Mesothelial cell of epicardium (in vitro differentiated cells): ENCODE measurements around the gene FAM221A. TPM values are rescaled to one million over a fixed set of nuclear protein-coding genes. Genes with fewer than 3 reads are reported as not detected.

Source experiments
- DNase-seq, 2 experiments: peaks; one replicate each; pipeline ENCODE4 v3.0.0; 2021; ENCODE audit warnings: low spot score in 2 of 2; ENCODE audit not compliant: unreplicated experiment in 2 of 2
- H3K27ac Mint-ChIP-seq: 2 replicates; pipeline ENCODE4 v1.8.0; 2021; ENCODE audit warnings: mixed read lengths
- H3K27me3 Mint-ChIP-seq: 2 replicates; pipeline ENCODE4 v1.8.0; 2021; ENCODE audit warnings: low read depth, mixed read lengths
- H3K36me3 Mint-ChIP-seq: 2 replicates; pipeline ENCODE4 v1.8.0; 2021; ENCODE audit warnings: mixed read lengths
- H3K4me1 Mint-ChIP-seq: 2 replicates; pipeline ENCODE4 v1.8.0; 2021; ENCODE audit warnings: mixed read lengths
- H3K4me3 Mint-ChIP-seq: 2 replicates; pipeline ENCODE4 v1.8.0; 2021; ENCODE audit warnings: mild to moderate bottlenecking, moderate library complexity, mixed read lengths
- H3K9me3 Mint-ChIP-seq: 2 replicates; pipeline ENCODE4 v1.8.0; 2021; ENCODE audit warnings: mixed read lengths
- CTCF ChIP-seq: fragments of 200-600 bp; sonication (generic); IDR thresholded peaks from one replicate; pipeline ENCODE4 v1.5.0; 2021; ENCODE audit warnings: antibody characterized with exemption; ENCODE audit not compliant: unreplicated experiment
- total RNA-seq: library from RNA; stranded (reverse); gene quantifications from 3 replicates; pipeline ENCODE4 v1.2.1, GENCODE V29; 2021

The FAM221A gene
- total RNA-seq, 1 donor from 2014 or later: 18.4 TPM

DNA sequence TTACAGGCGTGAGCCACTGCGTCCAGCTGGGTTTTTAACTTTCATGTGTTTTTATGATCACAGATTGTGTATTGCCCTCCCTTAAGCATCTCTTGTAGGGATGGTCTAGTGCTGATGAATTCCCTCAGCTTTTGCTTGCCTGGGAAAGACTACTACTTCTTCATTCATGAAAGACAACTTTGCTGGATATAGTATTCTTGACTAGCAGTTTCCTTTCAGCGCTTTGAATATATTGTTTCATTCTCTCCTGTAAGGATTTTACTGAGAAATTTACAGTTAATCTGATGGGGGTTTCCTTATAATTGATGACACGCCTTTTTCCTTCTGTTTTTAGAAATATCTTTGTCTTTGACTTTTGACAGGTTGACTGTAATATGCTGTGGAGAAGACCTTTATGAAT, 63.2 kb downstream of the FAM221A start:
- TF ChIP-seq CTCF: no peak
- no peak for DNase-seq
- Mint-ChIP-seq H3K4me3 (no peak overlapping the region), H3K36me3 (peaks cover 16% of the 10 kb centered on the region), H3K27me3 (no peaks in the 10 kb centered on the region), H3K4me1 (no peaks in the 10 kb centered on the region), H3K9me3 (peaks cover 57% of the 10 kb centered on the region), H3K27ac (no peak overlapping the region)

DNA sequence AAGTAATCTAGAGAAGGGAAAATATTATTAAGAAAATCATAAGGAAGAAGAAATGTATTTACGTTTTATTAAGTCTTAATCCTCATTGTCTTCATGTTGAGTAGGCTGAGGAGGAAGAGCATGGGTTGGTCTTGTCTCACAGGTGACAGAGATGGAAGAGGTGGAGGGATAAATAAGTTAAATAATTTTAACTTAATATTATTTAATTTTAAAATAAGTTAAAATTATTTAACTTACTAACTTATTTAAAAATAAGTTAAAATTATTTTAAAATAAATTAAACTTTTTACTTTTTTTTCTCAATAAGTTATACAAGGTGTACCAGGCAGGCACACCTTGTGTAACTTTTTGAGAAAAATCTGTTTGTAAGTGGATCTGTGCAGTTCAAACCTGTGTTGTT, 66.6 kb downstream of the FAM221A start:
- peaks cover 60% of the 10 kb centered on the region for H3K9me3 Mint-ChIP-seq
- no peak for DNase-seq

DNA sequence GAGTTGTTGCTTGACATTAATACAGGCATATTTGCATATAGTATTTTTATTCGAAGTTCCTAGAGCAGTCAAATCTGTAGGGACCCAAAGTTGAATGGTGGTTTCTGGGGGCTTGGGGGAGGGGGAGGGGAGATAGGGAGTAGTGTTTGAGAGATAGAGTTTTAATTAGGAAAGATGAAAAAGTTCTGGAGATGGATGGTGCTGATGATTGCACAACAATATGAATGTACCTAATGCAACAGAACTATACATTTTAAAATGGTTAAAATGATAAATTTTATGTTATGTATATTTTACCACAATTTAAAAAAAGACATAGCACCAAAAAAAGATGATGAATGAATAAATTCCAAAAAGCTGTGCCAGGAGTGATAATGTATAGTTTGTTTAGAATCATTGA, 71.9 kb downstream of the FAM221A start:
- Mint-ChIP-seq H3K4me3 (no peak overlapping the region), H3K27ac (no peak overlapping the region), H3K9me3 (peaks cover 43% of the 10 kb centered on the region), H3K27me3 (no peaks in the 10 kb centered on the region), H3K36me3 (peaks cover 18% of the 10 kb centered on the region), H3K4me1 (no peaks in the 10 kb centered on the region)
- TF ChIP-seq CTCF: no peak
- no peak for DNase-seq

More for the DNA sequence above, 66.6 kb downstream of the FAM221A start:
- H3K36me3 Mint-ChIP-seq: peaks cover 19% of the 10 kb centered on the region
- no peak overlapping the region for H3K27ac Mint-ChIP-seq
- no peak overlapping the region for H3K4me3 Mint-ChIP-seq
- no peak for TF ChIP-seq CTCF
- no peaks in the 10 kb centered on the region for H3K27me3 Mint-ChIP-seq
- no peaks in the 10 kb centered on the region for H3K4me1 Mint-ChIP-seq

Other genes with a start within 250 kb of the FAM221A start
- gene IGF2BP3, start 209.7 kb upstream of the FAM221A start, total RNA-seq: 84.3 to 91.3 TPM (median 89.1 TPM) in 3 replicates
- 154 to 165 TPM (median 162 TPM) in 3 replicates for gene TRA2A, start 148.2 kb upstream of the FAM221A start, total RNA-seq
- 9.6 to 13.7 TPM (median 10.6 TPM) in 3 replicates for gene CCDC126, start 82.8 kb upstream of the FAM221A start, total RNA-seq
- 0.72 to 1.3 TPM (median 0.94 TPM) in 3 replicates for gene STK31, start 30.0 kb downstream of the FAM221A start, total RNA-seq